Activated T-helper 17 cell treated with anti-CD3 and anti-CD28 coated beads, Interleukin-2, amount 50 U/mL, for 72 hours (primary cell): ENCODE measurements around the gene TAF7L. TPM values are rescaled to one million over a fixed set of nuclear protein-coding genes. Genes with fewer than 3 reads are reported as not detected.

Experiments
- total RNA-seq, 2 donors: library from RNA; stranded (reverse); gene quantifications; one replicate each; pipeline ENCODE4 v1.2.3, GENCODE V29; 2022

The TAF7L gene
- total RNA-seq, 2 donors from 2014 or later = 0.11 TPM; not detected in 1

Other genes with a start within 250 kb of the TAF7L start
- 10 to 100 TPM; 25.7 to 29.2 TPM for gene TRMT2B, start 239.2 kb downstream of the TAF7L start, total RNA-seq
- not detected for gene TMEM35A, start 212.5 kb downstream of the TAF7L start, total RNA-seq
- gene CENPI, start 193.1 kb downstream of the TAF7L start, total RNA-seq = 10 to 100 TPM; 18.6 to 28.1 TPM
- 1 to 10 TPM in 1 of 2 donors, under 1 TPM in 1; 0.90 to 1.6 TPM for gene DRP2, start 71.5 kb downstream of the TAF7L start, total RNA-seq
- gene TIMM8A, start 57.4 kb upstream of the TAF7L start, total RNA-seq = 10 to 100 TPM; 15.4 to 27.8 TPM
- 1 to 10 TPM in 1 of 2 donors, under 1 TPM in 1; 0.48 to 1.7 TPM for gene BTK, start 94.9 kb upstream of the TAF7L start, total RNA-seq
- gene RPL36A, start 99.7 kb upstream of the TAF7L start, total RNA-seq = 100 to 1,000 TPM; 197 to 307 TPM
- gene GLA, start 116.6 kb upstream of the TAF7L start, total RNA-seq = 10 to 100 TPM; 64.9 to 67.2 TPM
- gene HNRNPH2, start 116.9 kb upstream of the TAF7L start, total RNA-seq = 10 to 100 TPM; 25.1 to 39.1 TPM
- gene ARMCX4, start 194.1 kb upstream of the TAF7L start, total RNA-seq = 10 to 100 TPM in 1 of 2 donors, 1 to 10 TPM in 1; 4.9 to 11.3 TPM